Measurements from ENCODE around the gene SH3BGRL2. TPM values are rescaled to one million over a fixed set of nuclear protein-coding genes. Genes with fewer than 3 reads are reported as not detected.

Gene SH3BGRL2
- total and polyA plus RNA-seq, 2 of the 8 experiments (the other 6 are each of a cell fraction or from before 2014, with no cell fraction given) = 6.0 to 20.3 TPM

GRCh38 chr6:79630883-79631692 is at the start of gene SH3BGRL2 (continued):
- TF ChIP-seq RXRA (IDR thresholded peaks at IDR 0.05; ENCODE audit: insufficient read depth, low read depth, low read length) = no peak
- TF ChIP-seq EZH2 (IDR thresholded peaks at IDR 0.05; ENCODE audit: low read depth, low read length, severe bottlenecking) = no peak
- TF ChIP-seq CTCF (IDR thresholded peaks at IDR 0.05; ENCODE audit: control extremely low read depth in 1 of 3, insufficient read depth in 1 of 3, low read depth in 1 of 3, low read length in 3 of 3) = no peak
- TF ChIP-seq GABPA (IDR thresholded peaks at IDR 0.05; ENCODE audit: borderline replicate concordance, insufficient read depth, low read length) = no peak
- no peak for TF ChIP-seq FOSL1 (IDR thresholded peaks at IDR 0.05; ENCODE audit: insufficient read depth, low read depth, low read length)
- TF ChIP-seq POLR2A (IDR thresholded peaks at IDR 0.05; ENCODE audit: control extremely low read depth in 1 of 2, low read depth in 2 of 2, low read length in 2 of 2) = peak in 1 of 2 experiments; percentile 87; a peak in 2 of 3 replicates
- no peak for TF ChIP-seq CHD7 (IDR thresholded peaks at IDR 0.05; ENCODE audit: insufficient replicate concordance, low read length)

Data from H1 (cell line).